H1 (cell line): ENCODE data around the gene UGT1A7.

Experiments
- CEBPB ChIP-seq: IDR thresholded peaks from 2 replicates; pipeline ENCODE4 v1.6.1; 2012; ENCODE audit warnings: low read depth, low read length
- CHD2 ChIP-seq: IDR thresholded peaks from 2 replicates; pipeline ENCODE4 v1.6.1; 2012; ENCODE audit warnings: low read length, improper control_type of control experiment
- GTF2F1 ChIP-seq: IDR thresholded peaks from 2 replicates; pipeline ENCODE4 v1.6.1; 2012; ENCODE audit warnings: low read depth, low read length, improper control_type of control experiment, borderline replicate concordance
- JUN ChIP-seq: IDR thresholded peaks from 2 replicates; pipeline ENCODE4 v1.6.1; 2011; ENCODE audit warnings: low read depth, mild to moderate bottlenecking, improper control_type of control experiment, low read length
- JUND ChIP-seq: IDR thresholded peaks from 2 replicates; pipeline ENCODE4 v1.6.1; 2011; ENCODE audit warnings: mild to moderate bottlenecking, improper control_type of control experiment, low read length
- POLR2AphosphoS5 ChIP-seq: IDR thresholded peaks from 2 replicates; pipeline ENCODE4 v1.6.1; 2011; ENCODE audit warnings: low read depth, low read length
- SIN3A ChIP-seq, 2 experiments: IDR thresholded peaks in 1 of 2; conservative IDR thresholded peaks in 1 of 2; 2 replicates each; pipeline ENCODE4 v1.6.1; 2011 to 2012; ENCODE audit warnings: low read length in 2 of 2, improper control_type of control experiment in 1 of 2, low read depth in 1 of 2, mild to moderate bottlenecking in 1 of 2
- TF ChIP-seq, protein P1 (sequence below), 3 experiments: IDR thresholded peaks; 1 replicate in 2 of 3; 2 replicates in 1 of 3; pipeline versions ENCODE4 v1.5.1 to v1.6.1; 2011; ENCODE audit warnings: low read length in 3 of 3, mild to moderate bottlenecking in 3 of 3, inconsistent platforms in 2 of 3, low read depth in 1 of 3, moderate library complexity in 1 of 3; ENCODE audit not compliant: insufficient read depth in 1 of 3; ENCODE audit errors: control extremely low read depth in 1 of 3

DNA sequence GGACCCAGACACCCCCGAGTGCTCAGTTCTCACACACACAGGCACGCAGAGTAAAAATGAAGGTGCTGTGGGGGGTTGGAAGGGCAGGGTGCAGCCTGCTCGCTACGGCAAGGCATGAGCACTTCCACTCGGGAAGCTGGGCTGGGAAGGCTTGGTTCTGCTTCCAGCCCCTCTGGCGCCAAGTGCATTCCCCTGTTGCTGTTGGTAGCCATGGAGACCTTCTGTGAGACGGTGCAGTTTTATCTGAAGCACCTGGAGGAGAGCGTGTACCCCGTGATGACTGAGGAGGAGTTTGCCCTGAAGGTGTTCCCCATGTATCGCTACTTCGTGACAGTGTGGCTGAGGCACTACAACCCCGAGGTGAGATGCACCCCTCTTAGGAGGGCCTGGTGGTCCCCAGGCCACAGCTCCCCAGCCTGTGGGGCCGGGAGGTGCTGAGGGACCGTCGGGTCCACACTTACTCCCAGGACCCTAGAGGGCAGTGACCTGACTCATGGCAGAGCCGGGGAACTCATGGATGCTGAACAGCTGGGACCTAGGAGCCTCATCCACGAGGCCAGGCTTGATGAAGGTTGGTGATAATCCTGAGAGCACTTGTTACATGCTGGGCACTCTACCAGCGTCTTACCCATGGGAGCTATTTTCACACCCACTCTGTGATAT is 111.9 kb downstream of the UGT1A7 start:
- TF ChIP-seq, protein P1, sequence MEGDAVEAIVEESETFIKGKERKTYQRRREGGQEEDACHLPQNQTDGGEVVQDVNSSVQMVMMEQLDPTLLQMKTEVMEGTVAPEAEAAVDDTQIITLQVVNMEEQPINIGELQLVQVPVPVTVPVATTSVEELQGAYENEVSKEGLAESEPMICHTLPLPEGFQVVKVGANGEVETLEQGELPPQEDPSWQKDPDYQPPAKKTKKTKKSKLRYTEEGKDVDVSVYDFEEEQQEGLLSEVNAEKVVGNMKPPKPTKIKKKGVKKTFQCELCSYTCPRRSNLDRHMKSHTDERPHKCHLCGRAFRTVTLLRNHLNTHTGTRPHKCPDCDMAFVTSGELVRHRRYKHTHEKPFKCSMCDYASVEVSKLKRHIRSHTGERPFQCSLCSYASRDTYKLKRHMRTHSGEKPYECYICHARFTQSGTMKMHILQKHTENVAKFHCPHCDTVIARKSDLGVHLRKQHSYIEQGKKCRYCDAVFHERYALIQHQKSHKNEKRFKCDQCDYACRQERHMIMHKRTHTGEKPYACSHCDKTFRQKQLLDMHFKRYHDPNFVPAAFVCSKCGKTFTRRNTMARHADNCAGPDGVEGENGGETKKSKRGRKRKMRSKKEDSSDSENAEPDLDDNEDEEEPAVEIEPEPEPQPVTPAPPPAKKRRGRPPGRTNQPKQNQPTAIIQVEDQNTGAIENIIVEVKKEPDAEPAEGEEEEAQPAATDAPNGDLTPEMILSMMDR (IDR thresholded peaks at IDR 0.05; ENCODE audit: control extremely low read depth in 1 of 3, insufficient read depth in 1 of 3, low read depth in 1 of 3, low read length in 3 of 3): no peak
- no peak for TF ChIP-seq POLR2AphosphoS5
- TF ChIP-seq CEBPB: no peak
- no peak for TF ChIP-seq SIN3A (conservative IDR thresholded peaks at IDR 0.05 in 1 of 2, IDR thresholded peaks at IDR 0.05 in 1 of 2; ENCODE audit: low read depth in 1 of 2, low read length in 2 of 2)
- TF ChIP-seq GTF2F1: no peak
- TF ChIP-seq JUND: no peak
- no peak for TF ChIP-seq CHD2
- no peak for TF ChIP-seq JUN
